HepG2 (cell line): ENCODE results near the gene IFIT5. TPM values are rescaled to one million over a fixed set of nuclear protein-coding genes. Genes with fewer than 3 reads are reported as not detected.

ENCODE experiments used
- ATAC-seq: fragments of 200-7000 bp; cut with Tn5 transposase; 3 replicates; pipeline ENCODE4 v1.9.1; 2020; ENCODE audit warnings: mild to moderate bottlenecking, moderate library complexity
- Bru-seq: library from RNA; stranded (reverse); fragments of 400-500 nt; gene quantifications from one replicate; lab custom pipeline; 2021; lab: Mats Ljungman, UMichigan
- BruChase-seq, 2 experiments: library from RNA; stranded (reverse); fragments of 400-500 nt; gene quantifications; one replicate each; lab custom pipeline; 2021; lab: Mats Ljungman, UMichigan
- BruUV-seq: library from RNA; stranded (reverse); fragments of 400-500 nt; replicated peaks from 2 replicates; lab custom pipeline; 2021; lab: Mats Ljungman, UMichigan
- CTCF ChIA-PET: fragments of 300-600 bp; formaldehyde crosslinking; extraction: SDS; loops from one replicate; lab custom pipeline; 2021; ENCODE audit warnings: low total read pairs, inconsistent platforms, low intra/inter-chr PET ratio; lab: Yijun Ruan, JAX
- POLR2A ChIA-PET: fragments of 350-600 bp; sonication (Branson Sonifier 250); formaldehyde crosslinking; loops from one replicate; lab custom pipeline; 2020; ENCODE audit warnings: antibody characterized with exemption, inconsistent platforms; lab: Yijun Ruan, JAX
- DNase-seq: peaks from one replicate; pipeline ENCODE4 v3.0.0-alpha.2; 2015; ENCODE audit warnings: low spot score
- FAIRE-seq: peaks from 3 replicates; lab custom pipeline; 2011; peaks lifted over from hg19 to GRCh38; lab: Jason Lieb, UNC
- H2AFZ ChIP-seq: one replicate; pipeline ENCODE4 v1.6.1; 2011; ENCODE audit warnings: low read length, inconsistent platforms
- H3K27ac ChIP-seq: fragments of 300-600 bp; 3 replicates; pipeline ENCODE4 v1.8.0; 2011; ENCODE audit warnings: mixed run types, mild to moderate bottlenecking, mixed read lengths, low read length, inconsistent platforms; ENCODE audit not compliant: insufficient read depth; ENCODE audit errors: extremely low read length
- H3K27me3 ChIP-seq, 2 experiments: fragments of 200-600 bp in 1 of 2; 2 replicates in 1 of 2; 3 replicates in 1 of 2; pipeline versions ENCODE4 v1.6.0 to v1.8.0; 2011; ENCODE audit warnings: low read length in 2 of 2, mild to moderate bottlenecking in 2 of 2, moderate library complexity in 2 of 2, inconsistent platforms in 1 of 2; ENCODE audit not compliant: insufficient read depth in 2 of 2, control insufficient read depth in 1 of 2
- H3K36me3 ChIP-seq, 2 experiments: fragments of 200-600 bp in 1 of 2; replicated peaks in 1 of 2; 2 replicates in 1 of 2; 3 replicates in 1 of 2; pipeline versions ENCODE4 v1.5.1 to v1.8.0; 2011; ENCODE audit warnings: low read length in 2 of 2, inconsistent platforms in 1 of 2; ENCODE audit not compliant: insufficient read depth in 2 of 2, control insufficient read depth in 1 of 2
- H3K4me1 ChIP-seq: 2 replicates; pipeline ENCODE4 v1.5.1; 2012; ENCODE audit warnings: low read length, inconsistent platforms; ENCODE audit not compliant: insufficient read depth
- H3K4me2 ChIP-seq: 2 replicates; pipeline ENCODE4 v1.6.0; 2011; ENCODE audit warnings: low read depth, low read length, inconsistent platforms
- H3K4me3 ChIP-seq, 3 experiments: fragments of 200-600 bp in 1 of 3; sonication (generic), shearing (Covaris generic) in 1 of 3; replicated peaks in 1 of 3; 2 replicates each; pipeline ENCODE4 v1.5.1; 2011 to 2016; ENCODE audit warnings: low read length in 3 of 3, inconsistent platforms in 2 of 3, low read depth in 2 of 3, mild to moderate bottlenecking in 2 of 3, control low read depth in 1 of 3, mixed read lengths in 1 of 3; ENCODE audit not compliant: insufficient read depth in 1 of 3
- H3K79me2 ChIP-seq: one replicate; pipeline ENCODE4 v1.6.1; 2011; ENCODE audit warnings: low read length, inconsistent platforms; ENCODE audit not compliant: insufficient read depth
- H3K9ac ChIP-seq: 2 replicates; pipeline ENCODE4 v1.6.0; 2011; ENCODE audit warnings: mild to moderate bottlenecking, low read depth, low read length, inconsistent platforms; ENCODE audit not compliant: insufficient read depth
- H3K9me3 ChIP-seq: 2 replicates; pipeline ENCODE4 v1.5.1; 2012; ENCODE audit warnings: mild to moderate bottlenecking, low read length
- H4K20me1 ChIP-seq: 2 replicates; pipeline ENCODE4 v1.6.0; 2011; ENCODE audit warnings: inconsistent platforms, mild to moderate bottlenecking, low read length, moderate library complexity; ENCODE audit not compliant: insufficient read depth
- ATF3 ChIP-seq: sonication (generic); formaldehyde crosslinking; IDR thresholded peaks from 2 replicates; pipeline ENCODE4 v1.4.0; 2020; ENCODE audit warnings: missing genetic modification reagents
- CHD4 ChIP-seq: fragments of 200-600 bp; sonication (generic); IDR thresholded peaks from 2 replicates; pipeline ENCODE4 v1.7.0; 2017; ENCODE audit warnings: mild to moderate bottlenecking, low read length, borderline replicate concordance
- MTF2 ChIP-seq: sonication (generic); formaldehyde crosslinking; IDR thresholded peaks from 2 replicates; pipeline ENCODE4 v1.5.0; 2020; ENCODE audit warnings: missing genetic modification reagents, borderline replicate concordance
- PHF8 ChIP-seq: sonication (generic); formaldehyde crosslinking; IDR thresholded peaks from 2 replicates; pipeline ENCODE4 v1.5.0; 2020; ENCODE audit warnings: missing genetic modification reagents
- SAP130 ChIP-seq: IDR thresholded peaks from 2 replicates; pipeline ENCODE4 v1.6.1; 2016; ENCODE audit warnings: low read depth
- THRA ChIP-seq: sonication (generic); formaldehyde crosslinking; IDR thresholded peaks from 2 replicates; pipeline ENCODE4 v1.4.0; 2020; ENCODE audit warnings: missing genetic modification reagents, borderline replicate concordance
- ZBTB7B ChIP-seq: sonication (generic); formaldehyde crosslinking; IDR thresholded peaks from 2 replicates; pipeline ENCODE4 v1.4.0; 2020; ENCODE audit warnings: missing genetic modification reagents
- ZFY ChIP-seq: sonication (generic); formaldehyde crosslinking; IDR thresholded peaks from 2 replicates; pipeline ENCODE4 v1.4.0; 2020; ENCODE audit warnings: missing genetic modification reagents
- ZNF160 ChIP-seq: sonication (generic); formaldehyde crosslinking; IDR thresholded peaks from 2 replicates; pipeline ENCODE4 v1.8.0; 2022; ENCODE audit warnings: mild to moderate bottlenecking, inconsistent platforms, missing genetic modification reagents
- ZNF326 ChIP-seq: sonication (generic); formaldehyde crosslinking; IDR thresholded peaks from 2 replicates; pipeline ENCODE4 v1.4.0; 2020; ENCODE audit warnings: missing genetic modification reagents, borderline replicate concordance
- WGBS: methylation state at CpG from one replicate; pipeline ENCODE4 v1.1.6; 2017; ENCODE audit warnings: low lambda C conversion rate; 5-methylcytosine and 5-hydroxymethylcytosine counted together
- in situ Hi-C: cut with HindIII; loops from 2 replicates; pipeline ENCODE4 v1.10.0; 2017; ENCODE audit warnings: low pct_unique_long_range_greater_than_20kb; ENCODE audit not compliant: extremely low pct_ligation_motif_present
- intact Hi-C: fragments of 100-400 bp; cut with micrococcal nuclease; formaldehyde crosslinking; loops from one replicate; pipeline ENCODE4 v1.10.0; 2022; ENCODE audit not compliant: unreplicated experiment
- long read RNA-seq, 2 experiments: library from RNA in 1 of 2; library from polyadenylated mRNA in 1 of 2; stranded (forward) in 1 of 2; unstranded in 1 of 2; transcript quantifications; one replicate each; pipeline ENCODE4 v2.0.0, GENCODE V29; 2019 to 2022
- polyA minus RNA-seq, 3 experiments: library from RNA; depleted of rRNA, polyadenylated mRNA; stranded (reverse); fragments of >200 nt; gene quantifications; 2 replicates each; pipeline ENCODE4 v1.2.3, GENCODE V29; 2011; ENCODE audit warnings: low replicate concordance in 1 of 3
- polyA plus RNA-seq, 8 experiments: library from polyadenylated mRNA; depleted of rRNA in 3 of 8; stranded (reverse) in 7 of 8; unstranded in 1 of 8; fragments of >200 nt; fragmentation: Illumina TruSeq in 4 of 8; extraction: Trizol in 4 of 8; gene quantifications; 2 replicates each; pipeline versions ENCODE4 v1.2.1 to v1.2.3, GENCODE V29; 2011 to 2016; ENCODE audit warnings: low read depth in 4 of 8, missing spikeins in 1 of 8, mixed read lengths in 1 of 8; ENCODE audit not compliant: insufficient read depth in 1 of 8
- total RNA-seq, 5 experiments: library from RNA; depleted of rRNA; stranded (reverse); fragments of >200 nt; fragmentation: Illumina TruSeq; extraction: Trizol; gene quantifications; 2 replicates each; pipeline ENCODE4 v1.2.3, GENCODE V29; 2016; ENCODE audit warnings: low read depth in 1 of 5
- TF ChIP-seq, protein P1 (sequence below): sonication (generic); formaldehyde crosslinking; IDR thresholded peaks from 2 replicates; pipeline ENCODE4 v1.5.1; 2020; ENCODE audit warnings: mild to moderate bottlenecking, missing genetic modification reagents, moderate library complexity

Gene IFIT5, protein sequence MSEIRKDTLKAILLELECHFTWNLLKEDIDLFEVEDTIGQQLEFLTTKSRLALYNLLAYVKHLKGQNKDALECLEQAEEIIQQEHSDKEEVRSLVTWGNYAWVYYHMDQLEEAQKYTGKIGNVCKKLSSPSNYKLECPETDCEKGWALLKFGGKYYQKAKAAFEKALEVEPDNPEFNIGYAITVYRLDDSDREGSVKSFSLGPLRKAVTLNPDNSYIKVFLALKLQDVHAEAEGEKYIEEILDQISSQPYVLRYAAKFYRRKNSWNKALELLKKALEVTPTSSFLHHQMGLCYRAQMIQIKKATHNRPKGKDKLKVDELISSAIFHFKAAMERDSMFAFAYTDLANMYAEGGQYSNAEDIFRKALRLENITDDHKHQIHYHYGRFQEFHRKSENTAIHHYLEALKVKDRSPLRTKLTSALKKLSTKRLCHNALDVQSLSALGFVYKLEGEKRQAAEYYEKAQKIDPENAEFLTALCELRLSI
- 8.3 and 12.5 TPM in 2 replicates for total RNA-seq (2016; rRNA removed; fragmentation: Illumina TruSeq; extraction: Trizol)
- 1.0 and 1.1 TPM in 2 replicates for total RNA-seq (2016; cell fraction: cytosol; rRNA removed; fragmentation: Illumina TruSeq; extraction: Trizol; ENCODE audit: low read depth)
- total RNA-seq (2016; cell fraction: insoluble cytoplasmic fraction; rRNA removed; fragmentation: Illumina TruSeq; extraction: Trizol): 8.2 and 12.7 TPM in 2 replicates
- total RNA-seq (2016; cell fraction: membrane; rRNA removed; fragmentation: Illumina TruSeq; extraction: Trizol): 3.3 and 4.0 TPM in 2 replicates
- 5.6 and 6.4 TPM in 2 replicates for total RNA-seq (2016; cell fraction: nucleus; rRNA removed; fragmentation: Illumina TruSeq; extraction: Trizol)
- 2.1 and 2.2 TPM in 2 replicates for polyA plus RNA-seq (2011; rRNA removed)
- 1.0 and 1.7 TPM in 2 replicates for polyA plus RNA-seq (2011; cell fraction: cytosol; rRNA removed)
- polyA plus RNA-seq (2011; cell fraction: nucleus; rRNA removed): 0.74 and 0.78 TPM in 2 replicates
- 2.6 and 4.0 TPM in 2 replicates for polyA plus RNA-seq (2012)
- polyA plus RNA-seq (2016; cell fraction: cytosol; fragmentation: Illumina TruSeq; extraction: Trizol; ENCODE audit: low read depth): 0.29 and 0.33 TPM in 2 replicates
- polyA plus RNA-seq (2016; cell fraction: insoluble cytoplasmic fraction; fragmentation: Illumina TruSeq; extraction: Trizol; ENCODE audit: low read depth): 9.9 and 10.7 TPM in 2 replicates
- 1.1 TPM in 2 replicates for polyA plus RNA-seq (2016; cell fraction: membrane; fragmentation: Illumina TruSeq; extraction: Trizol; ENCODE audit: low read depth)
- 4.2 TPM in 2 replicates for polyA plus RNA-seq (2016; cell fraction: nucleus; fragmentation: Illumina TruSeq; extraction: Trizol; ENCODE audit: insufficient read depth, low read depth)
- polyA minus RNA-seq (2011; rRNA and poly(A)+ RNA removed; ENCODE audit: low replicate concordance): 0.96 and 1.1 TPM in 2 replicates
- 2.8 and 3.6 TPM in 2 replicates for polyA minus RNA-seq (2011; cell fraction: cytosol; rRNA and poly(A)+ RNA removed)
- polyA minus RNA-seq (2011; cell fraction: nucleus; rRNA and poly(A)+ RNA removed): 4.4 and 8.3 TPM in 2 replicates
- Bru-seq, nascent RNA: percentile 65 among the genes with signal in this experiment
- BruChase-seq, experiment 1, labeled RNA remaining after a 6-hour chase: percentile 57 among the genes with signal in this experiment
- BruChase-seq, experiment 2, labeled RNA remaining after a 2-hour chase: percentile 80 among the genes with signal in this experiment
- long read RNA-seq, experiment 1, full-length matches to known transcripts: 6 of 7 reads
- long read RNA-seq, experiment 1, partial matches to known transcripts: 0 of 7 reads
- long read RNA-seq, experiment 1, other reads (novel, unspliced or antisense): 1 of 7 reads
- long read RNA-seq, experiment 2, full-length matches to known transcripts: 2 of 10 reads
- long read RNA-seq, experiment 2, partial matches to known transcripts: 0 of 10 reads
- long read RNA-seq, experiment 2, other reads (novel, unspliced or antisense): 8 of 10 reads

DNA sequence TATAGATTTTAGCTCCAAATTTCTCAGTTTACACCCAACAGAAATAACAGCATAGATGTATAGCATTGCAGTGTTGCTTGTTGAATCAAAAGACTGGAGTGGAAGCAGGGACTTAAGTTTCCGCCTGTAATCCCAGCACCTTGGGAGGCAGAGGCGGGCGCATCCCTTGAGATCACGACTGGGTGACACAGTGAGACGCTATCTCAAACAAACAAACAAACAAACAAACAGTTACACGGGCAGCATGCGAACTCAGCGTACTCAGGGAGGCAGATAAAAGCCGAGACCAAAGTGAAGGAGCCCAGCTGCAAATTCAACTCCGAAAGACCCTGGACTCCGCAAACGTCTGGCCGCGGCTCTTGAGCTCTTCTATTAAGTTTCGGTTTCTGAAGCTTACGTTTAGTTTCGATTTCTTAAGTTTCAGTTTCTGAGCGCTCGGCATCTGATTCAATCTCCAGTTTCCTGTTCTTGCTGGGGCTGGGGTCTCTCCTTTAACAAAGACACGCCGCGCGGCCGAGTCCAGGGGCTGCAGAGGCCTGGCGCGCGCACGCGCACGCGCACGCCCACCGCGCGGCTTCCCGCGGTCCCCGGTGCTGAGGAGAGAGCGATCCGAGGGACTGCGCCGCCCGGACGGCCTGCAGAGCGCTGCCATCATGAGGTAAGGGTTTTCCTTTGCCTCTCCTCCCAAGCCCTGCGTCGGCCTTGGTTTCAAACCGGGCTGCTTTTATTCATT, at the start of gene IFIT5:
IFIT5 (plus strand) TSS at position 423 of the 733 bp plus-strand sequence; CDS start at position 654, 231 bp downstream.
- no peak for FAIRE-seq
- under 1% methylated on average over 45 of the region's 48 CpGs for WGBS
- intact Hi-C loops: loop anchor here (1.0 kb wide), 1 partner anchor 22 kb away; the partner anchor contains the start of gene IFIT1
- no peak; the same call in 1 of the 2 replicates for TF ChIP-seq ZNF160 (CRISPR knock-in tag)
- no peak for TF ChIP-seq ZFY (CRISPR knock-in tag)
- TF ChIP-seq MTF2 (CRISPR knock-in tag): no peak
- TF ChIP-seq SAP130 (CRISPR knock-in tag): peak; percentile 36; the same call in 1 of the 2 replicates
- peak; percentile 35; the same call in 1 of the 2 replicates for TF ChIP-seq ZBTB7B
- TF ChIP-seq, protein P1, sequence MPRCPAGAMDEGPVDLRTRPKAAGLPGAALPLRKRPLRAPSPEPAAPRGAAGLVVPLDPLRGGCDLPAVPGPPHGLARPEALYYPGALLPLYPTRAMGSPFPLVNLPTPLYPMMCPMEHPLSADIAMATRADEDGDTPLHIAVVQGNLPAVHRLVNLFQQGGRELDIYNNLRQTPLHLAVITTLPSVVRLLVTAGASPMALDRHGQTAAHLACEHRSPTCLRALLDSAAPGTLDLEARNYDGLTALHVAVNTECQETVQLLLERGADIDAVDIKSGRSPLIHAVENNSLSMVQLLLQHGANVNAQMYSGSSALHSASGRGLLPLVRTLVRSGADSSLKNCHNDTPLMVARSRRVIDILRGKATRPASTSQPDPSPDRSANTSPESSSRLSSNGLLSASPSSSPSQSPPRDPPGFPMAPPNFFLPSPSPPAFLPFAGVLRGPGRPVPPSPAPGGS (CRISPR knock-in tag): peak; percentile 46; the same call in 1 of the 2 replicates
- TF ChIP-seq PHF8 (CRISPR knock-in tag): peak; percentile 90; the same call in 1 of the 2 replicates
- peak; percentile 29; the same call in 1 of the 2 replicates for TF ChIP-seq THRA (CRISPR knock-in tag)
- no peak for TF ChIP-seq ZNF326
- no peak for TF ChIP-seq CHD4
- 0 out of 2 replicates have a peak, but pooled peaks have one; percentile 24 for TF ChIP-seq ATF3 (CRISPR knock-in tag)

More for the DNA sequence above, at the start of gene IFIT5:
- POLR2A ChIA-PET: interaction anchor here (0.7 to 1.3 kb wide), 5 partner anchors 22 to 163 kb away, joined by 3 to 13 read pairs (median 3); partner anchors contain the start of genes IFIT1, IFIT3 and LIPA
- DNase-seq: peak; percentile 30
- Histone ChIP-seq H3K27ac (peak within 1 kb of the TSS; percentile 63), H3K4me1 (peaks cover 26% of the 10 kb centered on the region), H3K4me3 (peak within 1 kb of the TSS; percentile 74 to 95 (median 83)), H3K27me3 (no peaks in the 10 kb centered on the region; a peak in 1 of 5 replicates), H3K9me3 (no peaks in the 10 kb centered on the region), H3K79me2 (peaks cover under 1% of the 10 kb centered on the region), H2AFZ (peak within 1 kb of the TSS; percentile 98), H3K36me3 (peaks cover 0 to 4% of the 10 kb centered on the region in 2 experiments; a peak in 1 of 5 replicates), H4K20me1 (no peaks in the 10 kb centered on the region), H3K9ac (peak within 1 kb of the TSS; percentile 77), H3K4me2 (peak within 1 kb of the TSS; percentile 80)
- CTCF ChIA-PET: no interaction called here
- TSS peak; percentile 79 for BruUV-seq
- in situ Hi-C loops: no loop called here
- peak; percentile 95 for ATAC-seq
